K562 (cell line): ENCODE data around the gene UBASH3B.

Source experiments
- EP300 ChIP-seq: IDR thresholded peaks from 2 replicates; pipeline ENCODE4 v1.6.1; 2012; ENCODE audit warnings: low read length, improper control_type of control experiment
- ZFX ChIP-seq: sonication (generic); formaldehyde crosslinking; IDR thresholded peaks from 2 replicates; pipeline ENCODE4 v1.8.0; 2022; ENCODE audit warnings: mild to moderate bottlenecking, missing genetic modification reagents, moderate library complexity
- ZNF316 ChIP-seq: fragments of 450-650 bp; IDR thresholded peaks from 2 replicates; pipeline ENCODE4 v1.6.1; 2016

DNA sequence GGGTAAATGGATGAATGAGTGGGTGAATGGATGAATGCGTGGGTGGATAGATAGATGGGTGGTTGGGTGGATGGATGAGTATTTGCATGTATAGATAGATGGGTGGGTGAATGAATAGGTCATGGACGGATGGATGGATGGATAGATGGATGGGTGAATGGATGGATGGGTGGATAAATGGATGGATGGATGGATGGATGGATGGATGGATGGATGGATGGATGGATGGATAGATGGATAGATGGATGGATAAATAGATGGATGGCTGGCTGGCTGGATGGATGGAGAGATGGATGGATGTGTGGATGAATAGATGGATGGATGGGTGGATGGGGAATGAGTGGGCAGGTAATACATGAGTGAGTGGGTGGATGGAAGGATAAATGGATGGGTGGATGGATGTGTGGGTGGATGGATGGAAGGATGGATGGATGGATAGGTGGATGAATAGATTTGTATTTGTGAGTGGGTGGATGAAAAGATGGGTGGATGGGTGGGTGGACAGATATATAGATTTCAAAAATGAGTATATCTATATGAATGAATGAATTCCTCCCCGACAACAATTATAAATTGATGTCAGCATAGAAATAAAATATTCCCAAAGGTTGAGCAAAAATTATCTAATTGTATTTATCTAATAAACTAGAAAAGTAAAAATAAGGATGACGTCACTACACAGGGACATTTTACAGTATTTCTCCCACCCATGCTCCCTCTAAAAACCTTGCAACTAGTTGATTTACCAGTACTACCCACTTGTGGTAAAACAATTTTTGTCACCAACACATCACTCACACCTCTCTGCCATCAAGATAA lies 182.2 kb downstream of the UBASH3B start:
- TF ChIP-seq ZFX (CRISPR knock-in tag) (no peak), EP300 (no peak), ZNF316 (no peak)
